PC-3 (cell line): ENCODE data around the gene CFAP57.

Source experiments
- CTCF ChIP-seq: fragments of 300-600 bp; sonication (generic); conservative IDR thresholded peaks from 2 replicates; pipeline ENCODE4 v1.5.1; 2017; ENCODE audit warnings: antibody characterized with exemption, low read depth, mild to moderate bottlenecking, low read length
- EZH2 ChIP-seq: fragments of 300-600 bp; sonication (generic); IDR thresholded peaks from one replicate; pipeline ENCODE4 v1.6.1; 2017; ENCODE audit warnings: antibody characterized with exemption, mild to moderate bottlenecking, low read length; ENCODE audit not compliant: unreplicated experiment

GRCh38 chr1:43194509-43194908 lies 22.4 kb downstream of the CFAP57 start:
- TF ChIP-seq CTCF (no peak), EZH2 (no peak)
